ENCODE results near the gene ZIC5. TPM values are rescaled to one million over a fixed set of nuclear protein-coding genes. Genes with fewer than 3 reads are reported as not detected.

The ZIC5 gene
- total RNA-seq, 1 donor from 2014 or later = not detected

DNA sequence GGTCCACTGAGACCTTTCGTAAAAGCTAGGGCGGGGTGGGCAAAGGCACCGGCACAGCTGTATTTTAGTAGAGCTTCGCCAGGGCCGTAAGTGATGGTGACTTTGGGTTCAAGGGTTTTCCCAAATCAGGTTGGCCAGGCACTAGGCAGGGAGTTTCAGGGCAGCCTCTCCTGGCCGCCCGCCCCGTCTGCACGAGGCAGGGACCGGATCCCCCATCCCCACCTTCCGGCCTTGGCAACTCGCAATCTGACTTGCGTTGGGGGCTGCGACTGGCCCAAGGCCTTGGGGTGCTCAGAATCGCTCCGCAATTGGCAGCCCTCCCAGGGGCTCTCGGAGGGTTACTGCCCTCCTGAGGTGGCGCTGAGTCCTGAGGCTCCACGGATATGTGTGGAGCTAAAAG is 4.1 kb upstream of the ZIC5 start:
- no peak for DNase-seq

DNA sequence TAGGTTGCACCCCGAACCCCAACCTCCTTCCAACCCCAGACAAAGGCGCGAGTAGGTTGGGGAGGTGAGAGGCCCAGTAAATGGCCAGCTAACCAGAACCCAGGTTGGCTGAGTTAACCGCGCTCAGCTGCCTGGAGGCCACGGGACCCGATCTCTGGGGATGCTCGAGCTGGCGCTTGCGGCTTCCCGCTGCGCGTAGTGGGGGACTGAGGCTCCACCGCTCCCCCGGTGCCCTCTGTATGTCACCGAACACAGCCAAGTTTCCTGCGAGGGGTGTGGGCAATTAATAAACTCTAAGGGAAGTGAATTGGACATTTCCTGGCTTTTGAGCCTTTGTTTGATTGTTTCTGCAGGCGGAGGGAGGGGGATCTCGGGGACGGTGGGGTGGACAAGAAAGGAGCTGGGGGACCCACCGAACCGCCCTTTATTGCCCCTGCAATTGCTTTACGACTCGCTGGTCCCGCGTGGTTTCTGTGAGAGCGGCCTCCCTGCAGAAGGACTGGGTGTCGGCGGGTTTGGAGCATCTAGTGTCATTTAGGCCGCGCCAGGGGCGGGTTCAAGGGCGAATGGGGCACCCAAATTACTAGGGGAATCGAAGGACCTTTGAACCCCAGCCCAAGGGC is 3.5 kb upstream of the ZIC5 start:
- DNase-seq = no peak

DNA sequence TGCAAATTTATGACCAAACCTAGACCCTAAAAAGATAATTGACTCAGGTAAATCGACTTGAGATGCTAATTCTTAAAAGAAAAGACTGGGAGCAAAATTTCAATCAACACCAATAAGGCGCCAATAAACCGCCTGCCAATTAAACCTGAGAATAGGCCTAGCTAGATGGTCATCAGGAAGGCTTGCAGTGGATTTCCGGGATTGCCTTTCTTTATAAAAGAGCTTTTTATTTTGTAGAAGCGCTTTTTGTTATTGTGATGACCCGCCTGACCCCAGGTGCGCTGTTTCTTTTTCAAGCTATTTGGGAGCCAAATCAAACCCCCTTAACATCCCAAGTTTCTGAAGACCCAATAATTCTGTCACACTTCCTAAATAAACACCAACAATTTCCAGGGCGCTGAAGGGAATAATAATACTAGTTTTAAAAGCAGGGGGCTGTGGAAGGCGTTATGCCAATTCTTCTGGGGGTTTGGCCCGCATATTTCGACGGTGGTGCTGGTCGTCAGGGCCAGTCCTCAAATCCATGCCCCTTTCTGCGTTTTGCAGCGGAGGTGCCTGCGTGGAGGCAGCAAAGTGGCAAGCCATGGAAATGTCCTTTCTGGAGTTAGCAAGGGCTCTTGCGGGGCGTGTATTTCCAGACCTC is 2.9 kb upstream of the ZIC5 start:
- DNase-seq = no peak

DNA sequence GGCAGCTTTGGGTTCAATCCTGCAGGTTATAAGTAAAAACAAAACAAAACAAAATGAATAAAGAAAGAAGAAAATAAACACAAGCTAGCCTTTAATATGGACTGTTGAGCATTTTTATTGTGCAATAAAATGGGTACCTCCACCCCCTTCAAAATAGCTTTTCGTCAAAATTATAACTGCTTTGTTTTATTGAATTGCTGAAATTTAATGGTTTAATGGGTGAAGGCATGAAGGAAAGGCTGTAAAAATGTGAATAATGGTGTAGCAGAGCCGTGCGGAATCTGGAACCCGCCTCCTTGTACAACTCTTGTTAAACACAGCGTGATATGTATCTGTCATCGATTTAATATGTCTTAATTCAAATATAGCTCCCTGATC is 2.2 kb upstream of the ZIC5 start:
- no peak for DNase-seq

DNA sequence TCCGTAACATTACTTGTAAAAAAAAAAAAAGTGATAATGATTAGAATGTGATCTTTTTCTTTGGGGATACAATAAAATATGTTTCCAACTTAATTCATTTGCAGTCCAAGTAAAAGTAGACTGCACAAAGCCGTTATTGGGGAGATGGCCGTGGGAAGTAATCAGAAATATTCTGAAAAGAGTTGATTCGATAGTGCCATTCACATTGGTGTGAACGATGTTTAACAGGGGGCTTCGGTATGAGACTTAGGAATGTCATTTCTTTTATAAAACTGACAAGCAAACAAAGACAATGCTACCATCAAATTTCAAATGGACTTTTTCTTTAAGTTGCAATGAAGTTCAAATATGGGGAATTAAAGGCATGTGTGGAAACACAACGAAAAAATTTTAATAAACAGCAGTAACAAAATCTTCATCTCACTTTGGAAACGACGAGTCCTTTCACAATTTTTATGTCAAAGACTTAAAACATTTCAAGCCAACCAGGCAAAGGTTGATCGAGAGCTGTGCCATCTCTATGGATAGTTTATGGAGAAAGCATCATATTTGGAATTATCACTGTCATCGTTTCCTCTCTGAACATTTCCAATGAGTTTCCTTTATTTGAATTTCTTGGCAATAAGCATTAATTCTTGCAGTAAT is 1.7 kb upstream of the ZIC5 start:
- no peak for DNase-seq

DNA sequence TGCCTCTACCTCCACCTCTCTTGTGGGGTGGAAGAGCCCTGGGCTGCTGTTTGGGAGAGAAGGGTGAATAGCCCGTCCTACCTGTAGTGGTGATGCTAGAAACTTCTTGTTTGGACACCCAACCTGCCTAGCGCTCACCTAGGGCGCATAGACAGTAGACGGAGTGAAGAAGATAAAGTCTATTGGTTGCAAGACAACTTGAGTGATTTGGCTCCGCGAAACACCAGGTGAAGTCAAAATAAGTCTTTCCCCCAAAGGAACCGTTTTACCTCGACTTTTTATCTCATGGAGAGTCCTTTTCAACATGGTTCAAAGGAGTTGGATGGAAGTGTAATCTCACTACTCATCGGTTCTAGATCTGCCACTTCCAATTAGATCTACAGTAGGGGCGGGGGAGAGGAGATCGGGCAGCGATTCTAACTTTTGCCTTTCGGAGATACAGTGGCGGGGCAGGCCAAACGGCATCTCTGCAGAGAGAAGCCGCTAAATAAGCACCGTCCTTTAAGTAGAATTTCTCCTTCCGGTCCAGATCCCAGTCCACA is 694 bp upstream of the ZIC5 start:
- DNase-seq = no peak

DNA sequence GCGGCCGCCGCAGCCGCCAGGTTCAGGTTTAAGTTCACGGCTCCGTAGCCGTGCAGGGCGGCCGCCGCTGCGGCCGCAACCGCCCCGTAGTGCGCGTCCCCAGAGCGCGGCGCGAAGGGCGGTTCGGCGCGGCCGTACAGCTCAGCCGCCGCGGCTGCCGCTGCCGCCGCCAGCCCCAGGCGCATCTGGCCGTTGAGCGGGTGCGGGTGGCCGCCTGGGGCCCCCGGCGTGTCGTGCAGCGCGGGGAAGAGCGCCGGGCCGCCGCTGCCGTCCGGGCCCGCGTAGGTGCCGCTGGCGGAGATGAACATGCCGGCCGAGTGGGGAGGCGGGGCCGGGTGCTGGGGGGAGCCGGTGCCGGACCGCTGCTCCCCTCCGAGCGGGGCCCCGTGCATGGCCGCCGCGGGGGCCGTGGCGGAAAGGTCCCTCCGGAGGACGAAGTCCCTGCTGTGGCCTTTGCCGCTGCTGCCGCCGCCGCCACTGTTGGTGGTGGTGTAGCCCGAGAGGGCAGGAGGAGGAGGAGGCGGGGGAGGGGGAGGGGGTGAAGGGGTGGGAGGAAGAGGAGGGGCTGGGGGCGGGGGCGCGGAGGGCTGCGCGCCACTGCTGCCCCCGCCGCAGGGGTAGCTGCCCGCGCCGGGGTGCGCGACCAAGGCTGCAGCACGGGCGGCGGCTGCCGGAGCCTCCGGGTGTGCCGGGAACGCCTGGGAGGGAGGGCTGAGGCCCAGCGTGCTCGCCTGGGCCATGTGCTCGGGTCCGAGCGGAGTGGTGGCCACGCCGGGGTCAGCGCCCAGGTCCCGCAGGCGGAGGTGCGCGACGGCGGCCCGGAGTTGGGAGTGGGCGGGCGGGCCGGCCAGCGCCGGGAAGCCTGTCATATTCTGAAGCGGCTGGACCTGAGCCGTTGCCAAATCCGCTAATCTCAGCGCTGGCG is 654 bp downstream of the ZIC5 start:
- DNase-seq = no peak

DNA sequence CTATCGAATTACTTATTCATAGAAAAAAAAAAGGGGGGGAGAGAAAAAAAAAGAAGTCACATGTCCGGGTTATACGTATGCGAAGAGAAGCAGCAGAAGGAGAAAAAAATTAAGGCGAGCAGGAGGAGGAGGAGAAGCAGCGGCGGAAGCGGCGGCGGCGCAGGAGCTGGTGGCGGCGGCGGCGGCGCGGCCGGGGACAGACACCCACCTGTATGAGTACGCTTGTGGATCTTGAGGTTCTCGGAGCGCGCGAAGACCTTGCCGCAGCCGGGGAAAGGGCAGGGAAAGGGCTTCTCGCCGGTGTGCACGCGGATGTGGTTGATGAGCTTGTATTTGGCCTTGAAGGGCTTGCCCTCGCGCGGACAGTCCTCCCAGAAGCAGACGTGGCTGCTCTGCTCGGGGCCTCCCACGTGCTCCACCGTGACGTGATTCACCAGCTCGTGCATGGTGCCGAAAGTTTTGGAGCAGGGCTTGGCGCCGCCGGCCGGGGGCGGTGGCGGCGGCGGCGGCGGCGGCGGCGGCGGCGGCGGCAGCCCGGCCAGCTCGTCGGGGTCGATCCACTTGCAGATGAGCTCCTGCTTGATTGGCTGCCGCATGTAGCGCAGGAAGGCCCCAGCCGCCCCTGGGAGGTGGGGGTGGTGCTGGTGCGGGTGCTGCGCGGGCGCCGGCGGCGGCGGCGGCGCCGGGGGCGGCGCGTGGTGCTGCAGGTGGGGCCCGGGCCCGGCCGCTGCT is 1.5 kb downstream of the ZIC5 start:
- no peak for DNase-seq

DNA sequence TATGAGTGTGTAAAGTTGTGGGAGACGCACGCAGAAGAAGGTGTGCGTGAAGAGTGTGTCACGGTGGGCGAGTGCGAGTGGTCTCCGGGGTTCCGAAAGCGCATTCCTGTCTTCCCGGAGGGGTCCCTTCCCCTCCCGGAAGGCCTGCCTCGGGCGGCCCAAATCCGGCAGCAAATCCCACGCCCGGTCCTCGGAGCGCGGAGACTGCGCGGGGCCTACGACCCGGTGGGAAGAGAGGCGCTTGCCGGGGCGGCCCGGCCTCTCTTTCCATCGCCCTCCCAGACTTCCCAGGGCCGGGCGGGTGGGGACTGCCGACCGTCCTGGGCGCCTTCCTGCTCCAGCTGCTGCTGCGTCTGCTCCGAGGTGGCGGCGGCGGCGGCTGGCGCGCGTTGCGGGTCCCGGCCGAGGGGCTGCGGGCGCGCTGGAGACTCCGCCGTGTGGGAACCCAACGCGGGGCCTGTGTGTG is 2.1 kb downstream of the ZIC5 start:
- DNase-seq = no peak

DNA sequence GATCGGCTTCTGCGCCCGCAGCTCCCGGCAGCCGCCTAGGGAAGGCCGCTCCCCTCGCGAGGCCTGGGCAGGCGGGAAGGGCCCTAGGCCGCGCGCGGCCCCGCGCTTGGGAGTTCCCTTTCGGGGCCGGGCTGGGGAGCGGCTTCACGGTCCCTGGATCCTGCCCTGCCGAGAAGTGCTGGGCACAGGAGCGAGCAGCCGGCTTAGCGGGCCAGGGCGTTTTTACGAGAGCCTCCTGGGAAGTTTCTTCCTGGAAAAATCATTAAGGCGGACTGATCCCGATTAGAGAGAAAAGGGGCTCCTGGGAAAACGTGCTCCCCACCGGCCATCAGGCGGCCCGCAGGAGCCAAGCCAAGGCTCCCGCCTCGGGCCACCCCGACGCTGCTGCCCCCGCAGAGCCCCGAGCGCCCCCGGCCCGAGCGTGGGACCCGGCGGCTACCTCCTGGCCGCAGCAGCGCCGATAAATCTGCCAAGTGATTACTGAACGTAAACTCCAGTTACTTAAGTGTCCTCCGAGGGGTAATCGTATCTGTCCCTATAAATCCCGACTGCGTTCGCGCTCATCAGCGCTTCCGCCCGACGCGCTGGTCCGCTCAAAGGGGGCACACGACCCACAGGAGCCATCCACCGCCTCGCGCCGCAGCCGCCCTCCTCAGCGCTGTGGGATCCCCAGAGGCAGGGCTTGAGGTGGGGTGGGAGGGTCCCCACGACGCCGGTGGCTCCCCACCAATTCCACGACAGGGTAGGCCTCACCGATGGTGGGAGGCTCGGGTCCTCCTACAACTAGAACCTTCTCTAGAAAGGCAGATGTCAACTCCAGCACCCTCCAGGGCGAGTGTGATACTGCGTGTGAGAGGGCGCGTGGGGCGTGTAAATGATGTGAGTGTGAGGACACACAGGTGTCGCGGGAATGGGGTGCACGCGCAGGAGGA is 2.8 kb downstream of the ZIC5 start:
- no peak for DNase-seq

DNA sequence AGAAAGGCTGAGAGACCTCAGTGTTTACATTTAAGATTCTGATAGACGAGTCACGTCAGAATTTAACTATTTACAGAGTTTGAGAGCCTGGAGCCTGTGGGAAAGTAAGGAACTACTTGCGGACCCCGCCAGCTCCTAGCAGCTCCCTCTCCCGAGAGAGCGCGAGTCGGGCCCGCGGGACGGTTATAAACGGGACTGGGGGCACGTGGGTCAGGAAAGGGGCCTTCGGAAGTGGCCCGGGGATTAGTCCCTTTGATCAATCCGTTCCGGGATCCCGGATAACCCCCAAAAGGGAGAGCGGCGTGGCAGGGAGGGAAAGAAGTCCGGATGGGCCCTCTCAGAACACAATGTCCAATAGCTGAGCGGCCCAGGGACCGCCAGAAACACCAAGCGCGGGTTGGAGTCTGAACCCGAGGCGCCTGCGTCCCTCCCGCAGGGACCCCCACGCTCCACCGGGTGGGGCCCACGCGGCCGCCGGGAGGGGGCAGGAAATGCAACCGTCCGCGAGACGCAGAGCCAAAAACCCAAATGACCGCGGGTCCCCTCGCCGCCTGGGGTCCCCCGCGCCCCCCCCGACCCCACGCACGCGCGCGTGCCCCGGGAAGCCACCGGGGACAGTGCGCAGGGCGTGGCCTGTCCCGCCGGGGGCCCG is 3.6 kb downstream of the ZIC5 start:
- no peak for DNase-seq

DNA sequence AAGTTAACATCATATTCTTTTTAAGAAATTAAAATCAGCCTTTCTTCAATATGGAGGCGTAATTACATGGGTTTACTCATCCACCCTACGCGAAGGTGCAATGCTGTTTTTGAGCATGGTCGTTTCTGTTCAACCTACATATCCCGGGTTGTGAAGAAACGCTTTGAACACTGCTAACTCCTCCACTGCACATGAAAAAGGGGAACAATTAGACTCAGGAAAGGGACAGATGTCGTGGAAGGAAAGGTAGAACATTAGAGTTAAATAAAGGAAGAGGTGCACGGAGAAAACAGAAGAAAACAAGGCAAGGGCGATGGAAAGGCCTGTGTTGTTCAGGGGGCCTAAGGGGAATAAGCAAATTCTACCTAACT is 4.1 kb downstream of the ZIC5 start:
- no peak for DNase-seq

DNA sequence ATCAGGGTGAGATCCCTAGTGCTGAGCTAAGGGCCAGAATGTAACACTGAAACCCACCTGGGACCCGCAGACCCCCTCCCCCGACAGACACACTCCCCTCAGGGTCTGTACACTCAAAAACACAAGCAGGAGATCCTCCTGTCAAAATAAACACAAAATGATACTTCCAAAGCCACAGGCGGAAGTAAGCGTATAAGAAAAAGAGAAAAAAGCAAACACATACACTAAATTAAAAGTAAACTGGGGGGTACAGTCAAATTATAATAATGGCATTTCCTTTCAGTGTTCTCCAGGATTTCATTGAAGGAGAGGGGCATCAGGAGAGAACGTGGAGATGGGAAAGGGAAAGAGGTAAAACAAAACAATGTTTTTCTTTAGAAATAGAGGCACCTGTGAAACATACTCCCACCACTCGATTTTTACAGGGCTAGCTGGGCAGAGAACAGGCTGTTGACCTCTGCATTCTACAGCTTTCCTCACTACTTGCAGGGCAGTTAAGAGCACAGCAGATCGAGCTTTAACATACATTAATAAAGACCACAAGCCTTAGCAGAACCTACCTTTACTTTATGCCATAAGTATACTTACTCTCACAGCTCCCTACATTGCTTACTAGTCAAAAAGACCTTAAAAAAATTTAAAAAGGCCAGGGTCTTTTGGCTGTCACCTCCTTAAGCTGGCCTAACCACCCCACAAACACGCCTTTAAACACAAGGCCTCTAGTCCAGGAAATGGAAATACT is 5.3 kb downstream of the ZIC5 start:
- DNase-seq = no peak

DNA sequence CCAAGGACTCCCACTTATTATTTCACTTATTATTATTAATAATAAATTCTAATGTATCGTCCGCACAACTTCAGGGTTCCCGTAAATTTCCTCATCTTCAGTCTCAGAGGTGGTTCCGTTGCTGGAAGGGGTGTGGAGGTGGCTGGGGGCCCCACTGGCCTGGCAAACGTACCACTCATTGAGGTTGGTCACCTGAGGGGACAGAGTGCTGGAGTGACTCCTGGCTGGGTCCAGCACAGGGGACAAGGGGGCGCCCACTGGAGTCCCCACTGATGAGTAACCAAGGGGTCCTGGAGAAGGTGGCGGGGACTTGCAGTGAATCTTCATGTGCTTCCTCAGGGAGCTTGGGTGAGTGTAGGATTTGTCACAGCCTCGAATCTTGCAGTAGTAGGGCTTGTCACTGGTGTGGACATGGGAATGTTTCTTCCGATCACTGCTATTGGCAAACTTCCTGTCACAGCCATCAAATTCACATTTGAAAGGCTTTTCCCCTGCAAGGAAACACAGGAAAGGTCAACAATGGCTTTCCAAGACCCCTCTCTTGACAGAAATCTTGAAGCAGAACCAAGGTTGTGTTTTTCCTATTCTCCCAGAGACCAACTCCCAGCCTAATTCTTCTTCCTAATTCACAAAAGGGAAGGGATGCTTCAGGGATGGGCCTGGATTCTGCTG is 6.1 kb downstream of the ZIC5 start:
- no peak for DNase-seq

DNA sequence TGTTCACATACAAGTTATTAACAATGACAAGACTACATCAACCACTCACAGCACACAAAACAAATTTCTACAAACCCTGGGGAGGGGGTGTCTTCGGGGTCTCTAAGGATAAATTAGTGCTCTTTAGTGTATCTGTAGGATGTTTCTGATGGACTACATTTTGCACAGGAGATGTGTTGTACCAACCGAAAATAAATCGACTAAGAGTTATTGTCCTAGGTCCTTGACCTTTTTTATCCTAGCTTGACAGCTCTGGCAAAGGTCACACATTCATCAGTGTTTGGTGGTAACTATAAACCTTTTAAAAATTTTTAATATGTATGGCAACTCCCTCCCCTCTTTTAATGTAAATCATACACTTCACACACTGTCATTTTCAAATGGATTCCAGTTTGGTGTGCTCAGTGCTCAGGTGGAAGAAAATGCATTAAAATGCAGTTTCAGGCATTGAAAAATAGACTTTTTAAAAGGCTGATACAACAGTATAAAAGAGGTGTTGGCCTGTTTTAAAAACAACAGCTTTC is 7.7 kb downstream of the ZIC5 start:
- DNase-seq = no peak

DNA sequence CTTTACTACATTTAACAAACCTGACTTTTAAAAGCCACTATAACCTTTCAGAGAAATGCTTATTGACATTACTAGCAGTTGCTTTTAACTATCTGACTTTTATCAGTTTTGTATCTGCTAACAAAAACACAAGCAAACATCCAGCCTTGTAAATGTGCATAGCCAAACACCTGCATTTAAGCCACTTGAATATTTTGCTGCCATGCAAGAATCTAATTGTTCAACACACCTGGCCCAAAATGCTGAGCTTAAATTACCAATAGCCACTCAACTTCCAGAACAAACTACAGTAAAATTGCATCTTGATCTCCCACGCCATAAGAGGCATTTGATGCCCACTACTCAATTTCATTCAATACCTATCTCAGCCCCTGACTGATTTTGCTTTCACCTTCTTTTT is 9.3 kb downstream of the ZIC5 start:
- no peak for DNase-seq

DNA sequence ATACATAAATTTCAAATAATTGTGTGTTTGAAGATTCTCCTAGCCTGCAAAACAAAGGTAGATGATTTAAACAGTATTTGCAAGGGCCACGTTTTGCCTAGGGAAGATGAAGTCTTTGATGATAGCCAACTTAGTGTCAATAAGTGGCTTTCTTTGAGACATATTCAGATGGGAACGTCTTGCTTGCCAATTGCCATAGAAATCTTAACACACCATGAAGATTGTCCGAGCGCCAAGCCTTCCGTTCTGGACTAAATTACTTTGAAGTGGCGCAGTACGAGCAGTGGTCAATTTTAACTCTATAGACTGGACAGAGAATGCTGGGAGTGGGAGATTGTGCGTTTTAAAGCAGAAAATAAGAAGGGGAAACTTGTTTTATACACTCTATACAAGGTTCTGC is 9.9 kb downstream of the ZIC5 start:
- DNase-seq = no peak

DNA sequence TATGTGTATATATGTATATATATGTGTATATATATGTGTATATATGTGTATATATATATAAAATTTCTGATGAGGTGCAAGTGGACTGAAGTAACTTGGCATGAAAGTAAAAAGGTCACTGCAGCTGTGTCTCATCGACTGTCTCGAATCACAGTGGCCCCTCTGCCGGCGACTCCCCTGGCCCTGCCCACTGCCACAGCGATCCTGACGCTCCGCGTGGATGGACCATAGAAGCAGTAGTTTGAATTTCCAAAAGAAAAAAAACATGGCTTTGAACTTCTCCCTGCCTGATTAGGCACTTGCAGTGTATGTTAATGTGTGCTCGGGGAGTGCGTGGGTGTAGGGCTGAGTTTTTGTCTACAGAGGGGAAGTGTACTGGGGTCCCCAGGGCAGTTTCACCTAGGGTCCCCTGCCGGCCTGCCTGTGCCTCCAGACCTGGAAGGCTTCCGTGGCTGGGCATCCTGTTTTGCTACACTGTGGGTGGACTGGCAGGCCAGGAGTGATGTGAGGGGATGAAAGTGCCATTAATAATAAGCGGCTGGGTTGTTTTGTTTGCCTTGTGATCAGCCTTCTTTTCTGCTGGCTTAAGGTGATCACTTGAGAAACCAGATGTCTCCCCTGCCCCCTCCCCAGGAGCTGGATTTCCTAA is 10.8 kb downstream of the ZIC5 start:
- DNase-seq = no peak

All from skin of body (tissue), 2 donors.